ENCODE results near the gene BRIP1. TPM values are rescaled to one million over a fixed set of nuclear protein-coding genes. Genes with fewer than 3 reads are reported as not detected.

BRIP1 gene
- total and polyA plus RNA-seq, 2 experiments from 2014 or later, result 8.0 to 23.1 TPM

- TF ChIP-seq ZNF331 (CRISPR knock-in tag; IDR thresholded peaks at IDR 0.05; ENCODE audit: low read depth) (no peak), ETS1 (IDR thresholded peaks at IDR 0.05) (no peak), POLR2AphosphoS5 (IDR thresholded peaks at IDR 0.05; ENCODE audit: low read depth) (no peak), CREB1 (CRISPR knock-in tag; IDR thresholded peaks at IDR 0.05; ENCODE audit: low read depth) (no peak), EZH2 (IDR thresholded peaks at IDR 0.05; ENCODE audit: low read depth, unreplicated experiment) (no peak), JUNB (IDR thresholded peaks at IDR 0.05; ENCODE audit: unreplicated experiment) (no peak), EZH2phosphoT487 (IDR thresholded peaks at IDR 0.05; ENCODE audit: unreplicated experiment) (no peak), CTCF (conservative IDR thresholded peaks at IDR 0.05; ENCODE audit: low read depth in 2 of 2) (no peak), REST (IDR thresholded peaks at IDR 0.05; ENCODE audit: unreplicated experiment) (no peak), NANOG (IDR thresholded peaks at IDR 0.05; ENCODE audit: borderline replicate concordance) (no peak), ZNF462 (CRISPR knock-in tag; IDR thresholded peaks at IDR 0.05) (no peak), STAT1 (IDR thresholded peaks at IDR 0.05; ENCODE audit: unreplicated experiment) (no peak)
- H4K20me1 ChIP-seq (replicated peaks; ENCODE audit: insufficient read depth), result no peaks in the 10 kb centered on the region
- H3K4me1 Mint-ChIP-seq, result no peaks in the 10 kb centered on the region
- no peaks in the 10 kb centered on the region for H3K27me3 Mint-ChIP-seq (ENCODE audit: insufficient read depth, low read depth, poor library complexity)
- H3K36me3 Mint-ChIP-seq (ENCODE audit: low read depth), result peaks cover under 1% of the 10 kb centered on the region; the same call in 1 of the 3 replicates
- H3K27me3 ChIP-seq (ENCODE audit: insufficient read depth), result no peaks in the 10 kb centered on the region
- H3F3A ChIP-seq (replicated peaks; ENCODE audit: low read depth), result no peaks in the 10 kb centered on the region
- H2AFZ ChIP-seq, result no peak overlapping the region
- no peak for DNase-seq (ENCODE audit: low spot score)
- H3K4me3 Mint-ChIP-seq, result no peak overlapping the region
- H3K4me1 ChIP-seq (ENCODE audit: insufficient read depth), result no peaks in the 10 kb centered on the region
- H3K27ac ChIP-seq (ENCODE audit: low read depth), result no peak overlapping the region
- H3K4me2 ChIP-seq, result no peak overlapping the region
- H3K4me3 ChIP-seq, result no peak overlapping the region
- no peaks in the 10 kb centered on the region for H3K36me3 ChIP-seq (ENCODE audit: insufficient read depth)
- H3K79me2 ChIP-seq (replicated peaks; ENCODE audit: insufficient read depth), result no peaks in the 10 kb centered on the region
- H3K9me3 Mint-ChIP-seq, result peaks cover 7% of the 10 kb centered on the region; the same call in 1 of the 3 replicates
- H3K9me2 ChIP-seq (ENCODE audit: insufficient read depth), result no peaks in the 10 kb centered on the region
- no peak overlapping the region for H3K27ac Mint-ChIP-seq
- ATAC-seq, result no peak
Observed at GRCh38 chr17:61678339-61678738, 185.0 kb downstream of the BRIP1 start.

Data from GM23338 (cell line).